Adrenal gland (tissue), 12 donors: ENCODE measurements around the gene EFNA4. TPM values are rescaled to one million over a fixed set of nuclear protein-coding genes. Genes with fewer than 3 reads are reported as not detected.

Experiments used
- DNase-seq, 7 donors: peaks; one replicate each; pipeline ENCODE4 v3.0.0-alpha.2; 2019 to 2020
- H3K27ac ChIP-seq, 5 donors: fragments of 200-600 bp; sonication (generic) in 4 of 5; 1 replicate in 3 of 5; 2 replicates in 2 of 5; pipeline versions ENCODE4 v1.5.1 to v1.8.0; 2016 to 2020; ENCODE audit warnings: mild to moderate bottlenecking in 1 of 5
- H3K27me3 ChIP-seq: fragments of 200-600 bp; 2 replicates; pipeline ENCODE4 v1.8.0; 2021
- H3K36me3 ChIP-seq, 2 donors: fragments of 200-600 bp; replicated peaks in 1 of 2; 1 replicate in 1 of 2; 2 replicates in 1 of 2; pipeline versions ENCODE4 v1.5.1 to v1.8.0; 2018 to 2022
- H3K4me1 ChIP-seq, 2 donors: fragments of 200-600 bp; replicated peaks in 1 of 2; 1 replicate in 1 of 2; 2 replicates in 1 of 2; pipeline versions ENCODE4 v1.5.1 to v1.8.0; 2018 to 2021
- H3K4me3 ChIP-seq, 4 donors: fragments of 200-600 bp; sonication (generic) in 3 of 4; one replicate each; pipeline ENCODE4 v1.5.1; 2016 to 2018
- H3K9me3 ChIP-seq, 3 donors: fragments of 200-600 bp; sonication (generic) in 1 of 3; replicated peaks in 1 of 3; 1 replicate in 2 of 3; 2 replicates in 1 of 3; pipeline versions ENCODE4 v1.5.1 to v1.8.0; 2016 to 2021
- CTCF ChIP-seq, 6 experiments: fragments of 450-650 bp in 4 of 6; fragments of 200-600 bp in 2 of 6; sonication (generic) in 1 of 6; IDR thresholded peaks; 1 replicate in 5 of 6; 2 replicates in 1 of 6; pipeline versions ENCODE4 v1.5.1 to v1.8.0; 2016 to 2021; ENCODE audit warnings: antibody characterized with exemption in 6 of 6, mild to moderate bottlenecking in 2 of 6, moderate library complexity in 1 of 6
- POLR2A ChIP-seq, 2 donors: fragments of 450-650 bp; IDR thresholded peaks; one replicate each; pipeline ENCODE4 v1.6.1; 2017; ENCODE audit warnings: antibody characterized with exemption in 2 of 2, mild to moderate bottlenecking in 2 of 2, moderate library complexity in 1 of 2
- WGBS, 4 donors: extraction: QIAGEN DNeasy Blood & Tissue Kit in 2 of 4; methylation state at CpG; one replicate each; pipeline versions ENCODE4 v1.1.5 to v1.1.7; 2013 to 2017; 5-methylcytosine and 5-hydroxymethylcytosine counted together
- intact Hi-C, 2 donors: fragments of 100-400 bp; cut with DNase I; formaldehyde crosslinking; loops; one replicate each; pipeline versions ENCODE4 v1.14.1 to v1.15.0; 2022 to 2023
- polyA plus RNA-seq, 3 donors: library from polyadenylated mRNA; stranded (reverse); fragments of 200-250 nt in 2 of 3; fragments of 350-450 nt in 1 of 3; fragmentation: Illumina TruSeq in 1 of 3; extraction: RNeasy Lipid Tissue Mini Kit (QIAGEN cat#74804) in 1 of 3; gene quantifications; one replicate each; pipeline ENCODE4 v1.2.3, GENCODE V29; 2013 to 2014
- total RNA-seq, 9 donors: library from RNA; depleted of rRNA in 4 of 9; stranded (reverse); fragments of >200 nt in 4 of 9; fragments of 120-200 nt in 1 of 9; fragmentation: NEBNext Ultra II Directional in 1 of 9; extraction: Animal tissue kit (Norgen Biotek cat#: 25700) in 1 of 9; gene quantifications; one replicate each; pipeline versions ENCODE4 v1.1.0 to v1.2.4, GENCODE V29; 2013 to 2023
- donor health status: healthy with polysubstance abuse.
- donor health status: Bipolar disorder and iron deficiency.
- donor health status: DM: yes; HTN: yes; CAD: no.
- donor health status: DM: no; HTN: no; CAD: no.
- donor health status: DM: no; HTN: no; CAD: no.
- donor health status: DM: yes; HTN: yes; CAD: no.

Gene EFNA4
- total and polyA plus RNA-seq, 12 donors: 3.5 to 28.7 (median 12.4) TPM

- intact Hi-C loops: loop anchor here in 1 of 2 donors (2.0 kb wide), 1 partner anchor 23 kb away; the partner anchor contains the start of gene EFNA4
- peaks cover 16 to 39% of the 10 kb centered on the region in 2 donors for H3K4me1 ChIP-seq
- H3K27me3 ChIP-seq: peaks cover 35% of the 10 kb centered on the region
- H3K27ac ChIP-seq: peak overlapping the region; percentile 72 to 91 (median 81)
- peak overlapping the region in 2 of 4 donors; percentile 56 to 59 for H3K4me3 ChIP-seq
- H3K9me3 ChIP-seq: no peaks in the 10 kb centered on the region
- WGBS, 4 donors: 1 to 3% (median 2%) methylated on average over 14 to 32 of the region's 32 CpGs
- TF ChIP-seq POLR2A (IDR thresholded peaks at IDR 0.05) (no peak), CTCF (IDR thresholded peaks at IDR 0.05) (no peak)
- DNase-seq: peak; percentile 74 to 87 (median 79)
- no peaks in the 10 kb centered on the region for H3K36me3 ChIP-seq
Observed at GRCh38 chr1:155085504-155086127, 22.1 kb downstream of the EFNA4 start.

DNA sequence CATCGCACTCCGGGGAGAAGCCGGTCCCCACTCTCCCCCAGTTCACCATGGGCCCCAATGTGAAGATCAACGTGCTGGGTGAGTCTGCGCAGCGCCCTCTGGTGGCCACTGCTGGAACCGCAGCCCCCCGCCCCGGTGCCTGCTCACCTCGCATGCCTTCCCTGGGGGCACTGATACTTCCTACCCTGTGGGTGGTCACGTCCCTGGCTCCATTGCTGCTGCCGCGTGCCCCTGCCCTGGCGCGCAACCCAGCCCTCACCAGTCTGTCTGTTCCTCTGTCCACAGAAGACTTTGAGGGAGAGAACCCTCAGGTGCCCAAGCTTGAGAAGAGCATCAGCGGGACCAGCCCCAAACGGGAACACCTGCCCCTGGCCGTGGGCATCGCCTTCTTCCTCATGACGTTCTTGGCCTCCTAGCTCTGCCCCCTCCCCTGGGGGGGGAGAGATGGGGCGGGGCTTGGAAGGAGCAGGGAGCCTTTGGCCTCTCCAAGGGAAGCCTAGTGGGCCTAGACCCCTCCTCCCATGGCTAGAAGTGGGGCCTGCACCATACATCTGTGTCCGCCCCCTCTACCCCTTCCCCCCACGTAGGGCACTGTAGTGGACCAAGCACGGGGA lies 22.7 kb downstream of the EFNA4 start:
- Histone ChIP-seq H3K27ac (peak overlapping the region in 1 of 5 donors; percentile 85), H3K9me3 (no peaks in the 10 kb centered on the region), H3K4me3 (peak overlapping the region in 1 of 4 donors; percentile 56), H3K36me3 (no peaks in the 10 kb centered on the region), H3K27me3 (peaks cover 29% of the 10 kb centered on the region), H3K4me1 (peaks cover 11 to 33% of the 10 kb centered on the region in 2 donors)
- no peak for TF ChIP-seq POLR2A (IDR thresholded peaks at IDR 0.05)
- peak; percentile 81 to 100 (median 94) for TF ChIP-seq CTCF (IDR thresholded peaks at IDR 0.05)
- intact Hi-C loops: no loop called here
- peak; percentile 59 to 88 (median 74) for DNase-seq
- WGBS, 4 donors: 15 to 35% (median 15%) methylated on average over 5 to 24 of the region's 24 CpGs

GRCh38 chr1:155086856-155087535 lies 23.5 kb downstream of the EFNA4 start:
- intact Hi-C loops: no loop called here

More at GRCh38 chr1:155086856-155087535, 23.5 kb downstream of the EFNA4 start:
- Histone ChIP-seq H3K4me3 (no peak overlapping the region), H3K27me3 (peaks cover 21% of the 10 kb centered on the region), H3K36me3 (no peaks in the 10 kb centered on the region), H3K27ac (no peak overlapping the region), H3K4me1 (peaks cover 11 to 30% of the 10 kb centered on the region in 2 donors), H3K9me3 (no peaks in the 10 kb centered on the region)
- TF ChIP-seq POLR2A (IDR thresholded peaks at IDR 0.05) (no peak), CTCF (IDR thresholded peaks at IDR 0.05) (no peak)
- peak in 1 of 7 donors; percentile 42 for DNase-seq
- WGBS, 4 donors: 66 to 72% (median 68%) methylated on average over 7 to 8 of the region's 8 CpGs
